Fibroblast of the aortic adventitia (primary cell): ENCODE measurements around the gene DOCK4. TPM values are rescaled to one million over a fixed set of nuclear protein-coding genes. Genes with fewer than 3 reads are reported as not detected.

Experiments used
- DNase-seq: peaks from one replicate; pipeline ENCODE4 v3.0.0-alpha.2; 2010; ENCODE audit warnings: low read depth
- H3K4me3 ChIP-seq: 2 replicates; pipeline ENCODE4 v1.5.1; 2011; ENCODE audit warnings: low read depth, mild to moderate bottlenecking, control low read depth, low read length, moderate library complexity
- CTCF ChIP-seq: IDR thresholded peaks from 2 replicates; pipeline ENCODE4 v1.5.1; 2011; ENCODE audit warnings: mild to moderate bottlenecking, low read length, control low read depth, inconsistent platforms; ENCODE audit not compliant: insufficient read depth
- total RNA-seq: library from RNA; depleted of rRNA; stranded (reverse); fragments of >200 nt; gene quantifications from 2 replicates; pipeline ENCODE4 v1.2.3, GENCODE V29; 2012; ENCODE audit warnings: low replicate concordance

The DOCK4 gene
- total RNA-seq, 1 donor: 25.9 TPM

GRCh38 chr7:112052993-112053736 is 153.0 kb downstream of the DOCK4 start:
- no peak for TF ChIP-seq CTCF
- H3K4me3 ChIP-seq: no peak overlapping the region
- no peak for DNase-seq

- H3K4me3 ChIP-seq: no peak overlapping the region
- no peak for DNase-seq
- TF ChIP-seq CTCF: no peak
Measured at GRCh38 chr7:112052498-112052897, 153.7 kb downstream of the DOCK4 start.

- H3K4me3 ChIP-seq: no peak overlapping the region
- TF ChIP-seq CTCF: no peak
- DNase-seq: no peak
Measured at GRCh38 chr7:112050250-112050881, 155.8 kb downstream of the DOCK4 start.

- TF ChIP-seq CTCF: no peak
- H3K4me3 ChIP-seq: no peak overlapping the region
- no peak for DNase-seq
Measured at GRCh38 chr7:112049555-112050249, 156.5 kb downstream of the DOCK4 start.

GRCh38 chr7:112047421-112047820 is 158.8 kb downstream of the DOCK4 start:
- no peak overlapping the region for H3K4me3 ChIP-seq
- no peak for DNase-seq
- no peak for TF ChIP-seq CTCF

- TF ChIP-seq CTCF: no peak
- H3K4me3 ChIP-seq: no peak overlapping the region
- no peak for DNase-seq
Measured at GRCh38 chr7:112045222-112045621, 161.0 kb downstream of the DOCK4 start.
